Testis (tissue), 2 donors: ENCODE results near the gene HOXD10.

Experiments used
- CTCF ChIP-seq, 3 experiments: fragments of 450-650 bp in 2 of 3; fragments of 200-600 bp in 1 of 3; sonication (generic) in 1 of 3; IDR thresholded peaks; one replicate each; pipeline ENCODE4 v1.5.1; 2016 to 2019; ENCODE audit warnings: antibody characterized with exemption in 3 of 3, mild to moderate bottlenecking in 2 of 3, moderate library complexity in 1 of 3
- POLR2A ChIP-seq: fragments of 450-650 bp; IDR thresholded peaks from one replicate; pipeline ENCODE4 v1.6.1; 2017; ENCODE audit warnings: antibody characterized with exemption, mild to moderate bottlenecking, moderate library complexity

DNA sequence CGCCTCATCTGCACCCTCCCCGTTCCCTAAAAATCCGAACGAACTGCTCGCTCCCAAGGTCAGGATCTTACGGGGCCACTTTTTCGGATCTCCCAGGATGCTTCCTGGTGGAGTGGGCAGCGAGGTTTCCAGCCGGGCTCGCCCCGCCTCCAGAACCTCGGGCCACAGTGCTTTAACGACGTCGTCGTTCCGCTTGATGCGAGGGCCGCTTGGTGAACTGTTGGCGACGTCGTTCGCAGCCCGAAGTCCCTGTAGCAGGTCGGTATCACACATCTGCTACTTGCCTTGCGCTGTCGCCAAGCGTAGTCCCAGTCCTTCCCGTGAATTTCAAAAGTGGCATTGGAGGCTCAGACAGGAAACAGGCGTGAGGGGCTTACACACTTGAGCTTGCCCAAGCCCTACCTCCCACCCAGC lies 48.2 kb upstream of the HOXD10 start:
- TF ChIP-seq CTCF (IDR thresholded peaks at IDR 0.05) (no peak), POLR2A (no peak)
